Neural cell (in vitro differentiated cells): ENCODE results near the gene LEUTX. TPM values are rescaled to one million over a fixed set of nuclear protein-coding genes. Genes with fewer than 3 reads are reported as not detected.

Experiments
- H2AFZ ChIP-seq: fragments of 200-600, 300-800 bp; sonication (generic), shearing (Covaris generic); 2 replicates; pipeline ENCODE4 v1.6.0; 2014; ENCODE audit warnings: low read depth, mild to moderate bottlenecking, antibody characterized with exemption, low read length, moderate library complexity
- H3F3A ChIP-seq: fragments of 200-600 bp; shearing (Covaris generic); 2 replicates; pipeline ENCODE4 v1.6.1; 2016; ENCODE audit warnings: mild to moderate bottlenecking, moderate library complexity, mixed read lengths, antibody characterized with exemption, low read length; ENCODE audit not compliant: insufficient read depth, poor library complexity, severe bottlenecking
- H3K27ac ChIP-seq: fragments of 200-600, 300-800 bp; sonication (generic), shearing (Covaris generic); 2 replicates; pipeline ENCODE4 v1.5.1; 2014; ENCODE audit warnings: mild to moderate bottlenecking, low read length, moderate library complexity
- H3K27me3 ChIP-seq: fragments of 300-800, 200-600 bp; sonication (generic), shearing (Covaris generic); 2 replicates; pipeline ENCODE4 v1.6.0; 2014; ENCODE audit warnings: mild to moderate bottlenecking, low read depth, low read length, moderate library complexity; ENCODE audit not compliant: insufficient read depth
- H3K36me3 ChIP-seq: fragments of 300-800, 200-600 bp; sonication (generic), shearing (Covaris generic); 2 replicates; pipeline ENCODE4 v1.5.1; 2014; ENCODE audit warnings: mild to moderate bottlenecking, antibody characterized with exemption, low read length, moderate library complexity; ENCODE audit not compliant: insufficient read depth
- H3K4me2 ChIP-seq: fragments of 300-800, 200-600 bp; sonication (generic), shearing (Covaris generic); 2 replicates; pipeline ENCODE4 v1.6.0; 2014; ENCODE audit warnings: mild to moderate bottlenecking, low read length
- H3K4me3 ChIP-seq: fragments of 300-800, 200-600 bp; sonication (generic), shearing (Covaris generic); 2 replicates; pipeline ENCODE4 v1.5.1; 2014; ENCODE audit warnings: mild to moderate bottlenecking, low read length, moderate library complexity
- H3K79me2 ChIP-seq: fragments of 200-600 bp; shearing (Covaris generic); replicated peaks from 2 replicates; pipeline ENCODE4 v1.6.0; 2014; ENCODE audit warnings: mild to moderate bottlenecking, low read length, moderate library complexity; ENCODE audit not compliant: insufficient read depth
- H3K9ac ChIP-seq: fragments of 300-800, 200-600 bp; sonication (generic), shearing (Covaris generic); 2 replicates; pipeline ENCODE4 v1.6.1; 2016; ENCODE audit warnings: mild to moderate bottlenecking, low read length, mixed read lengths
- H3K9me2 ChIP-seq: fragments of 200-600 bp; shearing (Covaris generic); 2 replicates; pipeline ENCODE4 v1.6.1; 2016; ENCODE audit warnings: mild to moderate bottlenecking, low read length, mixed read lengths; ENCODE audit not compliant: insufficient read depth
- H3K9me3 ChIP-seq: fragments of 200-600, 300-800 bp; sonication (generic), shearing (Covaris generic); 2 replicates; pipeline ENCODE4 v1.6.1; 2016; ENCODE audit warnings: mild to moderate bottlenecking, mixed run types, low read length, moderate library complexity, mixed read lengths
- H4K20me1 ChIP-seq: fragments of 200-600 bp; shearing (Covaris generic); 2 replicates; pipeline ENCODE4 v1.6.1; 2016; ENCODE audit warnings: mild to moderate bottlenecking, mixed run types; ENCODE audit not compliant: insufficient read depth
- EP300 ChIP-seq: fragments of 450-650 bp; conservative IDR thresholded peaks from 2 replicates; pipeline ENCODE4 v1.6.1; 2014; ENCODE audit warnings: antibody characterized with exemption, mild to moderate bottlenecking, moderate library complexity; ENCODE audit not compliant: poor library complexity, severe bottlenecking
- EZH2 ChIP-seq: fragments of 200-600, 300-800 bp; shearing (Covaris generic), sonication (generic); IDR thresholded peaks from 2 replicates; pipeline ENCODE4 v1.6.1; 2014; ENCODE audit warnings: antibody characterized with exemption, low read length, borderline replicate concordance, mild to moderate bottlenecking; ENCODE audit not compliant: insufficient read depth, poor library complexity, severe bottlenecking
- MXI1 ChIP-seq: fragments of 450-650 bp; conservative IDR thresholded peaks from 2 replicates; pipeline ENCODE4 v1.6.1; 2014; ENCODE audit warnings: antibody characterized with exemption, mild to moderate bottlenecking; ENCODE audit not compliant: poor library complexity, severe bottlenecking
- POLR2AphosphoS5 ChIP-seq: IDR thresholded peaks from 2 replicates; pipeline ENCODE4 v1.6.1; 2012
- RAD21 ChIP-seq: fragments of 450-650 bp; conservative IDR thresholded peaks from 2 replicates; pipeline ENCODE4 v1.6.1; 2014; ENCODE audit warnings: antibody characterized with exemption, mild to moderate bottlenecking, moderate library complexity
- SMC3 ChIP-seq: fragments of 450-650 bp; conservative IDR thresholded peaks from 2 replicates; pipeline ENCODE4 v1.6.1; 2014; ENCODE audit warnings: antibody characterized with exemption, mild to moderate bottlenecking, moderate library complexity; ENCODE audit not compliant: poor library complexity
- TAF1 ChIP-seq: IDR thresholded peaks from 2 replicates; pipeline ENCODE4 v1.6.1; 2012; ENCODE audit warnings: low read depth
- polyA plus RNA-seq: library from polyadenylated mRNA; depleted of rRNA; stranded (reverse); fragments of >200 nt; gene quantifications from 2 replicates; pipeline ENCODE4 v1.2.3, GENCODE V29; 2014
- TF ChIP-seq, protein P1 (sequence below): IDR thresholded peaks from 2 replicates; pipeline ENCODE4 v1.6.1; 2012; ENCODE audit warnings: borderline replicate concordance
- TF ChIP-seq, protein P2 (sequence below): fragments of 450-650 bp; IDR thresholded peaks from 2 replicates; pipeline ENCODE4 v1.5.1; 2014; ENCODE audit warnings: antibody characterized with exemption, mild to moderate bottlenecking, moderate library complexity; ENCODE audit not compliant: poor library complexity, severe bottlenecking

Gene LEUTX
- polyA plus RNA-seq, 1 donor from 2014 or later, result not detected

- TF ChIP-seq, protein P1, sequence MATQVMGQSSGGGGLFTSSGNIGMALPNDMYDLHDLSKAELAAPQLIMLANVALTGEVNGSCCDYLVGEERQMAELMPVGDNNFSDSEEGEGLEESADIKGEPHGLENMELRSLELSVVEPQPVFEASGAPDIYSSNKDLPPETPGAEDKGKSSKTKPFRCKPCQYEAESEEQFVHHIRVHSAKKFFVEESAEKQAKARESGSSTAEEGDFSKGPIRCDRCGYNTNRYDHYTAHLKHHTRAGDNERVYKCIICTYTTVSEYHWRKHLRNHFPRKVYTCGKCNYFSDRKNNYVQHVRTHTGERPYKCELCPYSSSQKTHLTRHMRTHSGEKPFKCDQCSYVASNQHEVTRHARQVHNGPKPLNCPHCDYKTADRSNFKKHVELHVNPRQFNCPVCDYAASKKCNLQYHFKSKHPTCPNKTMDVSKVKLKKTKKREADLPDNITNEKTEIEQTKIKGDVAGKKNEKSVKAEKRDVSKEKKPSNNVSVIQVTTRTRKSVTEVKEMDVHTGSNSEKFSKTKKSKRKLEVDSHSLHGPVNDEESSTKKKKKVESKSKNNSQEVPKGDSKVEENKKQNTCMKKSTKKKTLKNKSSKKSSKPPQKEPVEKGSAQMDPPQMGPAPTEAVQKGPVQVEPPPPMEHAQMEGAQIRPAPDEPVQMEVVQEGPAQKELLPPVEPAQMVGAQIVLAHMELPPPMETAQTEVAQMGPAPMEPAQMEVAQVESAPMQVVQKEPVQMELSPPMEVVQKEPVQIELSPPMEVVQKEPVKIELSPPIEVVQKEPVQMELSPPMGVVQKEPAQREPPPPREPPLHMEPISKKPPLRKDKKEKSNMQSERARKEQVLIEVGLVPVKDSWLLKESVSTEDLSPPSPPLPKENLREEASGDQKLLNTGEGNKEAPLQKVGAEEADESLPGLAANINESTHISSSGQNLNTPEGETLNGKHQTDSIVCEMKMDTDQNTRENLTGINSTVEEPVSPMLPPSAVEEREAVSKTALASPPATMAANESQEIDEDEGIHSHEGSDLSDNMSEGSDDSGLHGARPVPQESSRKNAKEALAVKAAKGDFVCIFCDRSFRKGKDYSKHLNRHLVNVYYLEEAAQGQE, result no peak
These were observed 45.8 kb downstream of the LEUTX start (continued) for GRCh38 chr19:39824143-39825092.

GRCh38 chr19:39825093-39825463 lies 46.4 kb downstream of the LEUTX start:
- no peaks in the 10 kb centered on the region for H4K20me1 ChIP-seq
- no peaks in the 10 kb centered on the region for H3K79me2 ChIP-seq
- TF ChIP-seq, protein P2, sequence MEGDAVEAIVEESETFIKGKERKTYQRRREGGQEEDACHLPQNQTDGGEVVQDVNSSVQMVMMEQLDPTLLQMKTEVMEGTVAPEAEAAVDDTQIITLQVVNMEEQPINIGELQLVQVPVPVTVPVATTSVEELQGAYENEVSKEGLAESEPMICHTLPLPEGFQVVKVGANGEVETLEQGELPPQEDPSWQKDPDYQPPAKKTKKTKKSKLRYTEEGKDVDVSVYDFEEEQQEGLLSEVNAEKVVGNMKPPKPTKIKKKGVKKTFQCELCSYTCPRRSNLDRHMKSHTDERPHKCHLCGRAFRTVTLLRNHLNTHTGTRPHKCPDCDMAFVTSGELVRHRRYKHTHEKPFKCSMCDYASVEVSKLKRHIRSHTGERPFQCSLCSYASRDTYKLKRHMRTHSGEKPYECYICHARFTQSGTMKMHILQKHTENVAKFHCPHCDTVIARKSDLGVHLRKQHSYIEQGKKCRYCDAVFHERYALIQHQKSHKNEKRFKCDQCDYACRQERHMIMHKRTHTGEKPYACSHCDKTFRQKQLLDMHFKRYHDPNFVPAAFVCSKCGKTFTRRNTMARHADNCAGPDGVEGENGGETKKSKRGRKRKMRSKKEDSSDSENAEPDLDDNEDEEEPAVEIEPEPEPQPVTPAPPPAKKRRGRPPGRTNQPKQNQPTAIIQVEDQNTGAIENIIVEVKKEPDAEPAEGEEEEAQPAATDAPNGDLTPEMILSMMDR, result no peak
- no peak for TF ChIP-seq POLR2AphosphoS5
- TF ChIP-seq EZH2, result no peak
- TF ChIP-seq RAD21, result no peak
- TF ChIP-seq TAF1, result no peak
- TF ChIP-seq MXI1, result no peak
- no peak for TF ChIP-seq EP300
- TF ChIP-seq SMC3, result no peak
- TF ChIP-seq, protein P1, result no peak
- peak overlapping the region; percentile 55 for H3K27ac ChIP-seq
- peak overlapping the region; percentile 90 for H3K4me3 ChIP-seq
- H3K27me3 ChIP-seq, result no peaks in the 10 kb centered on the region
- H3F3A ChIP-seq, result peaks cover 2% of the 10 kb centered on the region
- no peak overlapping the region for H2AFZ ChIP-seq
- peak overlapping the region; percentile 20 for H3K9ac ChIP-seq
- H3K4me2 ChIP-seq, result no peak overlapping the region
- H3K9me2 ChIP-seq, result no peaks in the 10 kb centered on the region
- H3K36me3 ChIP-seq, result no peaks in the 10 kb centered on the region
- H3K9me3 ChIP-seq, result no peaks in the 10 kb centered on the region
